Measurements from ENCODE around the gene NAA80. TPM values are rescaled to one million over a fixed set of nuclear protein-coding genes. Genes with fewer than 3 reads are reported as not detected.
A peak's percentile ranks its signal among the peaks of the same experiment; 100 is the strongest.

NAA80 gene
- total and polyA plus RNA-seq, 2 of the 13 experiments (the other 11 are each of a cell fraction or from before 2014, with no cell fraction given), result 3.4 to 8.7 TPM

DNA sequence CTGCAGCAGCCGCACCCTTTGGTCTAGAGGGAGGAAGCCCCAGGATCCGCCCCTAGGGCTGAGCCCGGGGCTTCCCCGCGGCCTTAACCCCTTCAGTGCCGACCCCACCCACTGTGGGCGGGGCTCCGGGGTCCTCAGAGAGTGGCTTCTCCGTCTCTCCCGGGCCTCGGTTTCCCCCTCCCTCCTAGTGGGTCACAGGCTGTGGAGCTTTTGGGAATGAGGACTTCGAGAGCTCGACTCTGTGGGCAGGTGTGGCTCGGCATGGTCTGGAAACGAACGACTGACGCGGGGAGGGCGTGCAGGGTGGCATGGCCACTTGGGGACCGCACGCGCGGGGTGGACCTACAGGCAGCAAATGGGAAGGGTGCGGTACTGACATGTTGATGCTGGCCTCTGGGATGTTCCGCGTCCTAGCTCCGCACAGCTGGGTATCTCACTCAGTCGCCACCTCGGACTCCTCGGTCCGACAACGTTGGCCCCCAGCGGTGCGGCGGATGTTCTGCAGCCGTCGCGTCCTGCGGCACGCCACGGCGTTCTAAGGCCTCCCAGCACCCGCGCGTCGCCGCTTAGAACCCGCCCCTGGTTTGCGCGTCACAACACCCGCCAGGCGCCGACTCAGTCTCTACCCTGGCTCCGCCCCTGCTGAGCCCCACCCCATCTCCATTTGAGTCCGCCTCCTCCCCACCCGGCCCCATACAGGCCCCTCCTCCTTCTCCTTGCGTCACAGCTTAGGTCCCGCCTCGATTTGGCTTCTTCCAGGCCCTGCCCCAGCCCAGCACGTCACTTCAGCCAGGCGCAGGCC lies at the start of gene NAA80, which contains the start of gene HYAL3 (continued):
- TF ChIP-seq ZNF550 (CRISPR knock-in tag; IDR thresholded peaks at IDR 0.05; ENCODE audit: borderline replicate concordance) (peak; percentile 85; the same call in 1 of the 2 replicates), HNF4G (IDR thresholded peaks at IDR 0.05; ENCODE audit: borderline replicate concordance, low read depth, low read length) (no peak), HNF4G (CRISPR knock-in tag; IDR thresholded peaks at IDR 0.05; ENCODE audit: borderline replicate concordance, low read depth) (no peak), NFYC (CRISPR knock-in tag; IDR thresholded peaks at IDR 0.05) (no peak), SOX6 (IDR thresholded peaks at IDR 0.05) (no peak), SOX6 (CRISPR knock-in tag; IDR thresholded peaks at IDR 0.05) (peak; percentile 63), PITX1 (CRISPR knock-in tag; IDR thresholded peaks at IDR 0.05) (0 out of 2 replicates have a peak, but pooled peaks have one; percentile 6), ZNF7 (CRISPR knock-in tag; IDR thresholded peaks at IDR 0.05) (no peak), ZNF296 (CRISPR knock-in tag; conservative IDR thresholded peaks at IDR 0.05) (no peak), ZNF317 (CRISPR knock-in tag; IDR thresholded peaks at IDR 0.05) (no peak), HDAC2 (CRISPR knock-in tag; IDR thresholded peaks at IDR 0.05) (0 out of 2 replicates have a peak, but pooled peaks have one; percentile 21), MTF1 (CRISPR knock-in tag; IDR thresholded peaks at IDR 0.05) (no peak), ZIK1 (CRISPR knock-in tag; IDR thresholded peaks at IDR 0.05; ENCODE audit: borderline replicate concordance, low read depth) (peak; percentile 86), MAFG (CRISPR knock-in tag; IDR thresholded peaks at IDR 0.05) (no peak), RXRB (CRISPR knock-in tag; IDR thresholded peaks at IDR 0.05; ENCODE audit: borderline replicate concordance) (0 out of 2 replicates have a peak, but pooled peaks have one; percentile 18), ERF (CRISPR knock-in tag; IDR thresholded peaks at IDR 0.05) (peak; percentile 77; the same call in 1 of the 2 replicates), EED (CRISPR knock-in tag; IDR thresholded peaks at IDR 0.05) (peak; percentile 64; the same call in 1 of the 2 replicates), ZNF589 (CRISPR knock-in tag; conservative IDR thresholded peaks at IDR 0.05) (peak; percentile 6; the same call in 1 of the 2 replicates), ZBTB1 (CRISPR knock-in tag; IDR thresholded peaks at IDR 0.05; ENCODE audit: borderline replicate concordance) (no peak), ZNF569 (CRISPR knock-in tag; IDR thresholded peaks at IDR 0.05; ENCODE audit: borderline replicate concordance) (no peak)
- TF ChIP-seq, protein P1, sequence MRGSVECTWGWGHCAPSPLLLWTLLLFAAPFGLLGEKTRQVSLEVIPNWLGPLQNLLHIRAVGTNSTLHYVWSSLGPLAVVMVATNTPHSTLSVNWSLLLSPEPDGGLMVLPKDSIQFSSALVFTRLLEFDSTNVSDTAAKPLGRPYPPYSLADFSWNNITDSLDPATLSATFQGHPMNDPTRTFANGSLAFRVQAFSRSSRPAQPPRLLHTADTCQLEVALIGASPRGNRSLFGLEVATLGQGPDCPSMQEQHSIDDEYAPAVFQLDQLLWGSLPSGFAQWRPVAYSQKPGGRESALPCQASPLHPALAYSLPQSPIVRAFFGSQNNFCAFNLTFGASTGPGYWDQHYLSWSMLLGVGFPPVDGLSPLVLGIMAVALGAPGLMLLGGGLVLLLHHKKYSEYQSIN (CRISPR knock-in tag; IDR thresholded peaks at IDR 0.05; ENCODE audit: borderline replicate concordance), result no peak
- TF ChIP-seq, protein P2, sequence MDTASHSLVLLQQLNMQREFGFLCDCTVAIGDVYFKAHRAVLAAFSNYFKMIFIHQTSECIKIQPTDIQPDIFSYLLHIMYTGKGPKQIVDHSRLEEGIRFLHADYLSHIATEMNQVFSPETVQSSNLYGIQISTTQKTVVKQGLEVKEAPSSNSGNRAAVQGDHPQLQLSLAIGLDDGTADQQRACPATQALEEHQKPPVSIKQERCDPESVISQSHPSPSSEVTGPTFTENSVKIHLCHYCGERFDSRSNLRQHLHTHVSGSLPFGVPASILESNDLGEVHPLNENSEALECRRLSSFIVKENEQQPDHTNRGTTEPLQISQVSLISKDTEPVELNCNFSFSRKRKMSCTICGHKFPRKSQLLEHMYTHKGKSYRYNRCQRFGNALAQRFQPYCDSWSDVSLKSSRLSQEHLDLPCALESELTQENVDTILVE (CRISPR knock-in tag; IDR thresholded peaks at IDR 0.05), result no peak; the same call in 1 of the 2 replicates
- TF ChIP-seq, protein P3, sequence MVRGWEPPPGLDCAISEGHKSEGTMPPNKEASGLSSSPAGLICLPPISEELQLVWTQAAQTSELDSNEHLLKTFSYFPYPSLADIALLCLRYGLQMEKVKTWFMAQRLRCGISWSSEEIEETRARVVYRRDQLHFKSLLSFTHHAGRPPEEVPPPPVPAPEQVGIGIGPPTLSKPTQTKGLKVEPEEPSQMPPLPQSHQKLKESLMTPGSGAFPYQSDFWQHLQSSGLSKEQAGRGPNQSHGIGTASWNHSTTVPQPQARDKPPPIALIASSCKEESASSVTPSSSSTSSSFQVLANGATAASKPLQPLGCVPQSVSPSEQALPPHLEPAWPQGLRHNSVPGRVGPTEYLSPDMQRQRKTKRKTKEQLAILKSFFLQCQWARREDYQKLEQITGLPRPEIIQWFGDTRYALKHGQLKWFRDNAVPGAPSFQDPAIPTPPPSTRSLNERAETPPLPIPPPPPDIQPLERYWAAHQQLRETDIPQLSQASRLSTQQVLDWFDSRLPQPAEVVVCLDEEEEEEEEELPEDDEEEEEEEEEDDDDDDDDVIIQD (CRISPR knock-in tag; IDR thresholded peaks at IDR 0.05; ENCODE audit: low read depth), result 0 out of 2 replicates have a peak, but pooled peaks have one; percentile 19
- TF ChIP-seq, protein P4, sequence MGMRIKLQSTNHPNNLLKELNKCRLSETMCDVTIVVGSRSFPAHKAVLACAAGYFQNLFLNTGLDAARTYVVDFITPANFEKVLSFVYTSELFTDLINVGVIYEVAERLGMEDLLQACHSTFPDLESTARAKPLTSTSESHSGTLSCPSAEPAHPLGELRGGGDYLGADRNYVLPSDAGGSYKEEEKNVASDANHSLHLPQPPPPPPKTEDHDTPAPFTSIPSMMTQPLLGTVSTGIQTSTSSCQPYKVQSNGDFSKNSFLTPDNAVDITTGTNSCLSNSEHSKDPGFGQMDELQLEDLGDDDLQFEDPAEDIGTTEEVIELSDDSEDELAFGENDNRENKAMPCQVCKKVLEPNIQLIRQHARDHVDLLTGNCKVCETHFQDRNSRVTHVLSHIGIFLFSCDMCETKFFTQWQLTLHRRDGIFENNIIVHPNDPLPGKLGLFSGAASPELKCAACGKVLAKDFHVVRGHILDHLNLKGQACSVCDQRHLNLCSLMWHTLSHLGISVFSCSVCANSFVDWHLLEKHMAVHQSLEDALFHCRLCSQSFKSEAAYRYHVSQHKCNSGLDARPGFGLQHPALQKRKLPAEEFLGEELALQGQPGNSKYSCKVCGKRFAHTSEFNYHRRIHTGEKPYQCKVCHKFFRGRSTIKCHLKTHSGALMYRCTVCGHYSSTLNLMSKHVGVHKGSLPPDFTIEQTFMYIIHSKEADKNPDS (CRISPR knock-in tag; IDR thresholded peaks at IDR 0.05), result peak; percentile 76; the same call in 1 of the 2 replicates
